Activated CD8-positive, alpha-beta T cell treated with anti-CD3 and anti-CD28 coated beads for 36 hours (primary cell): Measurements from ENCODE around the gene F13B. TPM values are rescaled to one million over a fixed set of nuclear protein-coding genes. Genes with fewer than 3 reads are reported as not detected.

ENCODE experiments used
- ATAC-seq: fragments of 200-7000 bp; cut with Tn5 transposase; one replicate; pipeline ENCODE4 v1.10.0; 2021; ENCODE audit warnings: mild to moderate bottlenecking, moderate library complexity
- CTCF ChIA-PET: fragments of 350-600 bp; sonication (Branson Sonifier 250); formaldehyde crosslinking; loops from one replicate; lab custom pipeline; 2021; ENCODE audit warnings: antibody characterized with exemption; lab: Charles Lee
- POLR2A ChIA-PET: fragments of 350-600 bp; sonication (Branson Sonifier 250); formaldehyde crosslinking; loops from one replicate; lab custom pipeline; 2021; ENCODE audit warnings: antibody characterized with exemption; lab: Charles Lee
- DNase-seq: peaks from one replicate; pipeline ENCODE4 v3.0.0-alpha.2; 2020
- H3K27ac Mint-ChIP-seq: one replicate; pipeline ENCODE4 v1.8.0; 2021; ENCODE audit warnings: mild to moderate bottlenecking, mixed read lengths
- H3K27me3 Mint-ChIP-seq: one replicate; pipeline ENCODE4 v1.8.0; 2021; ENCODE audit warnings: mixed read lengths
- H3K36me3 Mint-ChIP-seq: one replicate; pipeline ENCODE4 v1.8.0; 2021; ENCODE audit warnings: low read depth, mixed read lengths
- H3K4me1 Mint-ChIP-seq: one replicate; pipeline ENCODE4 v1.8.0; 2021; ENCODE audit warnings: low read depth, mixed read lengths
- H3K4me3 Mint-ChIP-seq: one replicate; pipeline ENCODE4 v1.8.0; 2021; ENCODE audit warnings: mild to moderate bottlenecking, moderate library complexity, mixed read lengths
- H3K9me3 Mint-ChIP-seq: one replicate; pipeline ENCODE4 v1.8.0; 2021; ENCODE audit warnings: mixed read lengths
- intact Hi-C: fragments of 100-400 bp; cut with micrococcal nuclease; formaldehyde crosslinking; loops from one replicate; pipeline ENCODE4 v1.10.0; 2022
- total RNA-seq, 2 experiments: library from RNA; stranded (reverse); gene quantifications; one replicate each; pipeline ENCODE4 v1.2.3, GENCODE V29; 2021
- TF ChIP-seq, protein P1 (sequence below): fragments of 200-600 bp; IDR thresholded peaks from one replicate; pipeline ENCODE4 v1.8.0; 2022; ENCODE audit warnings: antibody characterized with exemption, mild to moderate bottlenecking

The F13B gene
- total RNA-seq, 2 experiments from 2014 or later, result not detected

DNA sequence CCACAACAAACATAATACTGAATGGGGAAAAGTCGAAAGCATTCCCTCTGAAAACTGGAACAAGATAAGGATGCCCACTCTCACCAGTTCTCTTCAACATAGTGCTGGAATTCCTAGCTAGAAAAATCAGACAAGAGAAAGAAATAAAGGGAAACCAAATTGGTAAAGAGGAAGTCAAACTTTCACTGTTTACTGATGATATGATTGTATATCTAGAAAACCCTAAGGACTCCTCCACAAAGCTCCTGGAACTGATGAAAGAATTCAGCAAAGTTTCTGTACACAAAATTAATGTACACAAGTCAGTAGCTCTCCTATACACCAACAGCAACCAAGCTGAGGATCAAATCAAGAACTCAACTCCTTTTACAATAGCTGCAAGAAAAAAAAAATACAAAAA, 6.9 kb upstream of the F13B start:
- H3K27me3 Mint-ChIP-seq, result peaks cover 1% of the 10 kb centered on the region
- H3K36me3 Mint-ChIP-seq, result peaks cover 3% of the 10 kb centered on the region
- POLR2A ChIA-PET, result no interaction called here
- intact Hi-C loops, result no loop called here
- H3K9me3 Mint-ChIP-seq, result peaks cover 3% of the 10 kb centered on the region
- no peaks in the 10 kb centered on the region for H3K4me1 Mint-ChIP-seq
- TF ChIP-seq, protein P1, sequence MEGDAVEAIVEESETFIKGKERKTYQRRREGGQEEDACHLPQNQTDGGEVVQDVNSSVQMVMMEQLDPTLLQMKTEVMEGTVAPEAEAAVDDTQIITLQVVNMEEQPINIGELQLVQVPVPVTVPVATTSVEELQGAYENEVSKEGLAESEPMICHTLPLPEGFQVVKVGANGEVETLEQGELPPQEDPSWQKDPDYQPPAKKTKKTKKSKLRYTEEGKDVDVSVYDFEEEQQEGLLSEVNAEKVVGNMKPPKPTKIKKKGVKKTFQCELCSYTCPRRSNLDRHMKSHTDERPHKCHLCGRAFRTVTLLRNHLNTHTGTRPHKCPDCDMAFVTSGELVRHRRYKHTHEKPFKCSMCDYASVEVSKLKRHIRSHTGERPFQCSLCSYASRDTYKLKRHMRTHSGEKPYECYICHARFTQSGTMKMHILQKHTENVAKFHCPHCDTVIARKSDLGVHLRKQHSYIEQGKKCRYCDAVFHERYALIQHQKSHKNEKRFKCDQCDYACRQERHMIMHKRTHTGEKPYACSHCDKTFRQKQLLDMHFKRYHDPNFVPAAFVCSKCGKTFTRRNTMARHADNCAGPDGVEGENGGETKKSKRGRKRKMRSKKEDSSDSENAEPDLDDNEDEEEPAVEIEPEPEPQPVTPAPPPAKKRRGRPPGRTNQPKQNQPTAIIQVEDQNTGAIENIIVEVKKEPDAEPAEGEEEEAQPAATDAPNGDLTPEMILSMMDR, result no peak
- ATAC-seq, result no peak
- H3K27ac Mint-ChIP-seq, result no peak overlapping the region
- CTCF ChIA-PET, result interaction anchor here (0.6 kb wide), 1 partner anchor 90 kb away, joined by 3 read pairs; no protein-coding TSS in a partner anchor
- DNase-seq, result no peak
- H3K4me3 Mint-ChIP-seq, result no peak overlapping the region

DNA sequence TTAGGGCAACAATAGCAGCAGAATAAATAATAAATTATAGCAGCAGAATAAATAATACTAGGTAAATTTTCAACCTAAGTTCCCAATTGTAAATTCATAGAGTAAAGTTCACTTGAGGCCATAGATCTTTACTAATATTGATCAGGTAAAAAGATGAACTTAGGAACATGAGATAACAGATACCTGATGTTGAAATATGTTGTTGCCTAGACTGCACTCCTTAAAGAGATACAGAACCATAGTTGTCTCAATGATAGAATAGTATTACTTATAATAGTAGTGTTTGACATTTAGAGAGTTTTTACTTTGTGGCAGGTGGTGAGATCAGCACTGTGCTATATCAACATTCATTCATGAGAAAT, 378 bp upstream of the F13B start:
- ATAC-seq (no peak), DNase-seq (no peak)
- ChIA-PET CTCF (no interaction called here), POLR2A (no interaction called here)
- Mint-ChIP-seq H3K27me3 (peaks cover 5% of the 10 kb centered on the region), H3K4me1 (no peaks in the 10 kb centered on the region), H3K9me3 (peaks cover 3% of the 10 kb centered on the region), H3K4me3 (no peak overlapping the region), H3K27ac (no peak overlapping the region), H3K36me3 (peaks cover 3% of the 10 kb centered on the region)
- TF ChIP-seq, protein P1, result no peak
- intact Hi-C loops, result no loop called here

DNA sequence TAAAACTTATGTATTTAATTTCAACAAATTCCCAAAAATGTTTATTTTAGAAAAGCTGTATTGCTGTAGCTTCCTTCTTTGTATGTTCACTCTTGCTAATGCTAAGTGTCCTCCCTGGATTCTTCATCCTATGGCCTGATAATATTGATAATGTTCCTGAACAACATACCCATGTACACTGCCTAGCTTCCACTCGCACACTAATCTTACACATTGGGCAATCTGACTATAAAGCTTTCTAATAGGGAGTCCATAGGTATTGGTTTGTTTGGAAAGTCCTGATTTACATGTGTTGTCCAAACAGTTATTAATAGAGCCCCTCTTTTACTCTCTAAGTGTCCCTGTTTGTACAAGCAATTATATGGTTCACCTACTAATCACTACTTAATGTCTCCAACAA, 783 bp downstream of the F13B start:
- Mint-ChIP-seq H3K9me3 (peaks cover 3% of the 10 kb centered on the region), H3K4me1 (no peaks in the 10 kb centered on the region), H3K27me3 (peaks cover 5% of the 10 kb centered on the region), H3K36me3 (peaks cover 3% of the 10 kb centered on the region), H3K4me3 (no peak overlapping the region), H3K27ac (no peak overlapping the region)
- ATAC-seq (no peak), DNase-seq (no peak)
- POLR2A ChIA-PET, result no interaction called here
- CTCF ChIA-PET, result no interaction called here
- intact Hi-C loops, result no loop called here
- TF ChIP-seq, protein P1, result no peak

DNA sequence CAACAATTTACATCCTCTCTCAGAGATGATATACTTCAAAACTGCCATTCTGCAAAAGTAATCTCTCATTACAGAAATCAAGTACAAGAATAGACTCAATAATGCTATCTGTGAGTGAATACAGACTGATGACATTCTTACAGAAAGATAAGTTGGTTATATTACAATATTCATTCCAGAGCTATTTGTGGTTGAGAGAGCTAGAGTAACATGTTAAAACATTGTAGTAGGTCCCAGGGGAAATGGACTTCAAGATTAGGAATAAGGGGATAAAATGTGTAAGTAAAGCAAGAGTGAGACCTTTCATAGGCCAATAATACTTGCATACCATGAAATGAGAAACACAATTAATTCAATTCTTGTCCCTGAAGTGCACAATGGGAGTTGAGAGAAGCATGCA, 1.5 kb downstream of the F13B start:
- DNase-seq, result no peak
- ChIA-PET CTCF (no interaction called here), POLR2A (no interaction called here)
- Mint-ChIP-seq H3K4me3 (no peak overlapping the region), H3K36me3 (peaks cover 3% of the 10 kb centered on the region), H3K9me3 (peaks cover 3% of the 10 kb centered on the region), H3K27me3 (peaks cover 5% of the 10 kb centered on the region), H3K27ac (no peak overlapping the region), H3K4me1 (no peaks in the 10 kb centered on the region)
- intact Hi-C loops, result no loop called here
- ATAC-seq, result no peak
- TF ChIP-seq, protein P1, result no peak

DNA sequence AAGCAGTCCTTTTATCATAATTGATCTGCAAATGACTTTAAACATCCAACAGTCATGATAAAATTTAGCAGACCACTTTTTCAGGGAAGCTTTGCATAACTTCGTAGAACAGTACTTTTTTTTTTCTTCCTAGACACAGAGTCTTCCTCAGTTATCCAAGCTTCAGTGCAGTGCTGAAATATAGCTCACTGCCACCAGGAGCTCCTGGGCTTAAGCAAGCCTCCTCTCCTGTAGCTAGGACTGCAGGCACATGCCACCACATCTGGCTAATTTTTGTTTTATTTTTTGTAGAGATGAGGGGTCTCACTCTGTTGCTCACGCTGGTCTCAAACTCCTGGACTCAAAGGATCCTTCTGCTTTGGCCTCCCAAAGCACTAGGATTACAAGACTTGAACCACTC, 3.8 kb downstream of the F13B start:
- H3K9me3 Mint-ChIP-seq, result no peaks in the 10 kb centered on the region
- ATAC-seq (no peak), DNase-seq (no peak)
- H3K4me3 Mint-ChIP-seq, result no peak overlapping the region
- peaks cover 6% of the 10 kb centered on the region for H3K27me3 Mint-ChIP-seq
- ChIA-PET CTCF (no interaction called here), POLR2A (no interaction called here)
- H3K27ac Mint-ChIP-seq, result no peak overlapping the region
- H3K4me1 Mint-ChIP-seq, result no peaks in the 10 kb centered on the region
- intact Hi-C loops, result no loop called here
- H3K36me3 Mint-ChIP-seq, result no peaks in the 10 kb centered on the region
- TF ChIP-seq, protein P1, result no peak
